HG03575 (cell line): ENCODE data around the gene PCDH17.

Experiments used
- ATAC-seq: cut with Tn5 transposase; IDR thresholded peaks from one replicate; pipeline ENCODE4 v1.9.1; 2021; ENCODE audit not compliant: unreplicated experiment, insufficient number of reproducible peaks, low FRiP score; ENCODE audit errors: extremely low read depth

The PCDH17 gene, protein sequence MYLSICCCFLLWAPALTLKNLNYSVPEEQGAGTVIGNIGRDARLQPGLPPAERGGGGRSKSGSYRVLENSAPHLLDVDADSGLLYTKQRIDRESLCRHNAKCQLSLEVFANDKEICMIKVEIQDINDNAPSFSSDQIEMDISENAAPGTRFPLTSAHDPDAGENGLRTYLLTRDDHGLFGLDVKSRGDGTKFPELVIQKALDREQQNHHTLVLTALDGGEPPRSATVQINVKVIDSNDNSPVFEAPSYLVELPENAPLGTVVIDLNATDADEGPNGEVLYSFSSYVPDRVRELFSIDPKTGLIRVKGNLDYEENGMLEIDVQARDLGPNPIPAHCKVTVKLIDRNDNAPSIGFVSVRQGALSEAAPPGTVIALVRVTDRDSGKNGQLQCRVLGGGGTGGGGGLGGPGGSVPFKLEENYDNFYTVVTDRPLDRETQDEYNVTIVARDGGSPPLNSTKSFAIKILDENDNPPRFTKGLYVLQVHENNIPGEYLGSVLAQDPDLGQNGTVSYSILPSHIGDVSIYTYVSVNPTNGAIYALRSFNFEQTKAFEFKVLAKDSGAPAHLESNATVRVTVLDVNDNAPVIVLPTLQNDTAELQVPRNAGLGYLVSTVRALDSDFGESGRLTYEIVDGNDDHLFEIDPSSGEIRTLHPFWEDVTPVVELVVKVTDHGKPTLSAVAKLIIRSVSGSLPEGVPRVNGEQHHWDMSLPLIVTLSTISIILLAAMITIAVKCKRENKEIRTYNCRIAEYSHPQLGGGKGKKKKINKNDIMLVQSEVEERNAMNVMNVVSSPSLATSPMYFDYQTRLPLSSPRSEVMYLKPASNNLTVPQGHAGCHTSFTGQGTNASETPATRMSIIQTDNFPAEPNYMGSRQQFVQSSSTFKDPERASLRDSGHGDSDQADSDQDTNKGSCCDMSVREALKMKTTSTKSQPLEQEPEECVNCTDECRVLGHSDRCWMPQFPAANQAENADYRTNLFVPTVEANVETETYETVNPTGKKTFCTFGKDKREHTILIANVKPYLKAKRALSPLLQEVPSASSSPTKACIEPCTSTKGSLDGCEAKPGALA (N-terminal part only)

DNA sequence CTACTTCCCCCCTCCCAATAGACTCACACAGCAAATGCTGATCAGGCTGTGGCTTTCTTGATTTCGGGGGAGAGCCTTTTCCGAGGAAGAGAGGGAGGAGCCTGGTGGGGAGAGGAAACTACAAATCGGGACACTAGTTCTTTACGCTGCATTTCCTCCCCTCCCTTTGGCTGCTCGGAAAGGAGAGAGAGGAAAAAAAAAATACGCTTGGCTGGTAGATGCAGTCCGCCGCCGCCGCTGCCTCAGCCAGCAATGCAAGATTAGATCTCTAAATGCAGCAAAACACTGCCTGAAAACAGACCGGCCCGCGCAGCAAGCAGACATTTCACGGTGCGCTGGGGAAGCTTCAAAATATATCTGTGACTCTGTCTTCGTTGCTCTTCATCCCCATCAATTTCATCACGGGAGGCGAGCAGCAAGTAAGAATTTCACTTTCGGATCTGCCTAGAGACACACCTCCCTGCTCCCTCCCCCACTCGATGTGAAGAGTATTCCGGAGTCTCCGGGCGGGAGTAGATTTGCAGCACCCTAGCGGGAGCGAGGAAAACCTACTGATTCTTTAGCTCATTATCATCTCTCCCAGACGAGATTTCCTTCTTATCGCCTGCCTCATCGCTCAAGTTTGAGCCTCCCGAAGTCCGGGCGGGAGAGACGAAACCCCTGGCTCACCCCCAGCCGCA is at the start of gene PCDH17:
PCDH17 (plus strand) TSS at position 149 of the 680 bp plus-strand sequence. CDS start 803 bp downstream, outside the sequence.
- no peak for ATAC-seq

DNA sequence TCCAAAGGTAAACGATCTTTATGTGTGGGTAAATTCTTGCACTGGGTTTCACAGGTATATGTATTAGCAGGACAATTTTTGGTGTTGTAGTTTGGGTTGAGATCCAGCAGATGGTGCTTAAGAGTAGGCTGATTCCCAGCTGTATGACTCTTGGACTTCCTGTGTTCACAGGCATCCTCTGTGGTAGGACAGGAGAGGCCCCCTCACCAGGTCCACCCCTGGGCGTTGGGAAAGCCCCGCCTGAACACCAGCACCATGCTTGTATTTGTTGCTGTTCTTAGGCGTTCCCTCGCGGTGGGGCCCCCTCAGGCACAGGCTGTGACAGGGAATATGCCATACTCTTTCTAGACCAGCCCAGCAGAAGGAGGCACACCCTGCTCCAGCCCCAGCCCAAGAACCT is 49.5 kb upstream of the PCDH17 start:
- ATAC-seq: no peak

DNA sequence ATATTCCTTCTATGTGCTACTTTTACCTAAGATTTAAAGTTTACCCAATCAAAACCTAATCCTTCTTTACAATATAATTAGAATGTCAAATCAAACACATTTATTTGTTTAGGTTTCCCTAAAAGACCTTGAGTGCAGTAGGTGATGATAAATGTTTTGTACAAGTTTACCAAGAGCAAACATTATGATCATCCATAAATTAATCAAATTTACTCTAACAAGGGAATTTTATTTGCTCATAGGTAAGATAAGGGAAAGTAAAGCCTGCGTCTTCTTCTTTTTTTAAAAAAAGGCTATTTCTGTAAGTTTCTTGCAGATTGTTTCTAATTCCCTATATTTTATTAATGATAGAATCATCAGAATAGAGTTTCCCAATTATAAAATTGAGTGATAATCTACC is 48.0 kb upstream of the PCDH17 start:
- ATAC-seq: no peak

DNA sequence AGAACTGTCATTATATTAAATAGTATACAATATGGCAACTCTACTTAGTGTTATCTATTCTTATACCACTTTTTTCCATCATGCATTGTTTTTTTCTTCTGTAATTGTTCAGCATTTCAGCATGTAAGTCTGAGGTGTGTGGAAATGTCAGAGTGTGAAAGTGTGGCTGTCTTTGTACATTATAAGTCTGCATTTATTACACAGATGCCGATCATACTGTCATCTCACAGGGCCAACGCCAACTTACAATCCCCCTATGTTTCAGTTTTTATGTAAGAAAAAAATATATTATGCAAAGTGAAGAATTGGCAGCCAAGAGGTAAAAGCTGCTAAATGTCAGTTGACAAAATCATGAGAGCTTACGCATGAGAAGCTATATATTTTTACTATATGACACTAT is 42.9 kb upstream of the PCDH17 start:
- no peak for ATAC-seq

DNA sequence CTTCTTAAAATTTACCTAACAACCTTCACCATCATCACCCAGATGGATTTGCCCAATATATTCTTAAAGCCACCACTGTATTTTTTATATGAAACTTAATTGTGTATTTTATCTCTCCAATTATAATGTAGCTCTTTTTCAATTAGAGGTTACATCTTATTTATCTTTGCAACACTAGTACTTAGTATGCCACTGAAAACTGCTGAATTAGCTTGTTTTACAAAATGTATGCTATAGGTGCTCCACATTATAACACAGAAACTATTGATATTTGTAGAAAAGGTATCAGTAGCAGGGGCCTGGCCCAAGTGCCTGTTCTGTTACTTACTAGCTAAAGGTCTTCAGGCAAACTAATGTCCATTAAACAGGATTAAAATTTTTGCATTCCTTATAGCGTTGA is 35.8 kb upstream of the PCDH17 start:
- no peak for ATAC-seq

DNA sequence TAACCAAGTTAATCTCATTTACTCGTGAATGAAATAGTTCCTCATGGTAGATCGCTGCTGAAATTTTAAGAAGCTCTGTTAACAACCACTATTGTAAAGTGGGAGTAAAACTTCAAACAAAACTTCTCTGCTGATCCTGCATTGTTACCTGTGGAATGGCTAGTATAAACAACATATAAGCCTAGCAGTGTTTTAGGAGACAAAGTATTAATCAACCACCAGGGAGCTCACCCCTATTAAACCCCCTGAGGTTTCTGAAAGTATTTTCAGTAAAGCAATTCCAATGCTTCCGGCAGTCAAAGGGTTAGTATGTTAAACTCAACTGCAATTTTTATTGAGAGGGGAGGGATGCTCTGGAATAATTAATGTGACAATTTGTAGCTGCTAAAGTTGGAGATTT is 30.0 kb upstream of the PCDH17 start:
- ATAC-seq: no peak

DNA sequence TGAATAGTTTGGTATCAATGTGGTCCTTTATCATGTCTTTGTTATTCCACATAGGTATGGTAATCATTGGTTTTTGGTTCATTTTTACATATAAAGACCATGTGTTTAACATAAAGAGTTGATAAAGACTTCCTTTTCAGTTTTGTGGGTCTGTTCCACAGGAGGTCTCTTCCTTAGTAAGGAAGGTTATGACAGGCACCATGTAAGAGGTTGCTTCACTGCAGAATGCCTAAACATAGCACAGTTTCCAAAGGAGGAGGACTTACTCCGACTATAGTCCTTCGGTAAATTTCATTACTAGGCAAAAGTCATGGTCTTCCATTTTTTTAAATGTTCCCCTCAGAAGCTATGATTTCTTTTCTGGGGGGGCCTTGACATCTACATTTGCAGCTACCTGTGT is 27.1 kb upstream of the PCDH17 start:
- ATAC-seq: no peak

DNA sequence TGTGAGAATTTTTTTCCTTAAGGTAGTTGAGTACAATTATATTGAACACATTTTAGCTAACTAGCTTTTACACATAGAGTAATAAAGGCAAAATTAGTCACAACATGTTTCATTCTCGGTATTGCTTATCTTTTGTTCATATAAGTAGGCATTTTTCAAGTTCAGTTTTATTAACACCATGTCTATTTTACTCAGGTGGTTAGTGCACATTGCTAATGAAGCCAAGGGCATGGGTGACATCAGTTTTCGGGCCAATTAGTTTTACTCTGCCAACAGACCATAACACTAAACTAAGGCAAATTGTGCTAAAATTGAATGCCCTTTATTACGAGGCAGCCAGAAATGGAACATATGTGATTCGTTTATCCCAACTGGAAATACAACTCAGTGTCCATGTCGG is 19.6 kb upstream of the PCDH17 start:
- no peak for ATAC-seq

DNA sequence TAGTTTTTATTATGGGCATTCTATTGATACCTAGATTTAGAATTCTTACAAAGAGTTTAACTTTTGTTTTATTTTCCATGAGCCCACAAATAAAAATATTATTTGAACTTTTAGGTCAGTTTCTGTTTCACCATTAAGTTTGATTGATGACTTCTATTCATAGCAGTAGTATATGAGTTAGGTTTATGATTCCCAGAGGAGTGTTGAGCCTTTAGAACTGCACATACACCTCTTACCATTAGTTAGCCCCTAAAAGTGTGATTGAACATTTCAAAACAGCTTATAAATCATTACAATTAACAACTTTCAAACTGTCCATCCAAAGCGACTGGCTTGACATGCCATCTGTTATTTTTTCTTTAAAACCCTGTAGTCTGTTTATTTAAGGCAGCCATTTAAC is 19.0 kb upstream of the PCDH17 start:
- no peak for ATAC-seq

DNA sequence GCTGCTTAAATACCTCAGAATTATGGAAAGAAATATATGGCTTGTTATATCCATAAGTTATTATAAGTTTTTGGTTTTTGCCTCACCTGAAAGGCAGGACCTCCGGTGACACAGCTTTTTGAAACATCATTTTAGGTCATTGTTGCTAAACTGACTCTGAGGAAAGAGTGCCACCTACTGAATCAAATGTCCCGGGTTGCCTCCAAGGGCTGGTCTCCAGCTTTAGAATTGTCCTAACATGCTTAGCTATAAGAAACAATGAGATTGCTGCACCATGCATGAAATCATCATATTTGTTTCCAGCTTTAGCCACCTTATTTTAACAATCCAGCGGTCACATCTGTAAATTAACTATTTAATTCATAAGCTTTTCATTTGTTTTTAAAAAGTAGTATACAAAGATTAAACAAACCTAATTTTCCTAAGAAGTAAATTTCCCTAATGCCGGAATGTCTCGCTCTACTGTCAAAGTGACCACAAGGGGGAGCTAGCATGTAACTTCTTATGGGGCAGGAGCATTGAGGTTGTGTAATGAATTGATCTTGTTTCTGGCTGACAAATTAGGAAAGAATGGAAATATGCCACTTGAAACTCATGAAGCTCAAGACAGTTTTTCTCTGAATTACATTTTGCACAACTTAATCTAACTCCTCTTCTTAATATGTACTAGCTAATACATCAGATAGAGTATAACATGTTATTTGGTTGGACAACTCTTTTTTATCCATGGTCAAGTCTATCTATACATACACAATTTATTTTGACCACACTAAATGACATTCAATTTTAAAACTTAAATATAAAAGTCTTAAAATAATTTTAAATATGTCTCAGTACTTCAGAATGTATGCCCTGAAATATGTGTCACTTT is 6.7 kb upstream of the PCDH17 start:
- no peak for ATAC-seq

DNA sequence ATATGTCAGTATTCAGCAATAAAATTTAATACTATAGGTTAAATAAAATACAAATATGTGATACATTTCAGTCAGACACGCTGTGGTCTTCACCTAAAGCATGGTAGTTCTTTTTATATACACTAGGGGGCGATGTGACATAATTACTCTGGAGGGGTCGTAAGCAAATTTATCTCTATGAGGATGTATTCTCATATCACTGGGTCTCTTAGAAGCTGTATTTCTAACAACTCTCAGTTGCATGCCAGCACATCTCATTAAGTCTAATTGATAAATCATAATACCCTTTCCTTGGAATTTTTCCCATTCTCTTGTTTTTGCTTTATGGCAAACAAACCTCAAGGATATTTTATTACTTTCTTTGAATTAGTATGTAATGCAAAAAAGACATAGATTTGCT is 3.9 kb upstream of the PCDH17 start:
- ATAC-seq: no peak

DNA sequence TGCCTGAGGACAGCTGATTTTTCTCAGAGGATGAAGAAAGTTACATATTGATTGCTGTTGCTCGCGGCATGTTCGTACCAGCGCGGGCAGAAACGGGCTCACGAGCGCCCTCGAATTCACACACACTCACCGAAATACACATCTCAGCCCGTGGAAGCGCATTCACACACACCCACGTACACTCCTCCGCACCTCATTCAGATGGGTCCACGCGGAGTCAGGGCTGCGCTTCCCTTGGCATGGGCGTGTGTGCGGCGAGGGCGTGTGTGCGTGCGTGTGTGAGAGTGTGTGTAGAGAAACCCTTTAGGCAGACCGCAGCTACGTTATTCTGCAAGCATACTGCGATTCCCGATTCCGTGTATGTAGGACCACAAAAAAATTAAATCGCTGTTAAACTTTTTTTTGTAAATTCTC is 2.1 kb upstream of the PCDH17 start:
- ATAC-seq: no peak

DNA sequence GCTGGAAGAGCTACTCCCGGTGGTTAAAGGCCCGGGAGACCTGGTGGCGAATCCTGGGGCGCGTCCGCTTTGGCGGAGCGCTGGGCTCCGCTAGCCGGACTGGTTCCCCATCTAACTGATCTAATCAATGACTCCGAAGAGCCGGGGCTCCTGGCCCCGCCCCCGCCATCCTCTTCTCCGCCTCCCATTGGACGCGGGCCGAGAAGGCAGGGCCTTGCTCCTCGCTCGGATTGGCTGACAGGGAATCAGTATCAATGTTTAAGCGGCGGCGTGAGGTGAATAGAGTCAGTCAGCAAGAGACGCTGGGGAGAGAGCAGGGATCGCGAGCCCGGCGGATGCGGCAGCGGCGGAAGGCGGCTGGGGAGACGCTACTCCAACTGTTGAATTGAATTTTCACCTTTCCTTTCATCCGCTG is 1.7 kb upstream of the PCDH17 start:
- peak; percentile 46 for ATAC-seq

DNA sequence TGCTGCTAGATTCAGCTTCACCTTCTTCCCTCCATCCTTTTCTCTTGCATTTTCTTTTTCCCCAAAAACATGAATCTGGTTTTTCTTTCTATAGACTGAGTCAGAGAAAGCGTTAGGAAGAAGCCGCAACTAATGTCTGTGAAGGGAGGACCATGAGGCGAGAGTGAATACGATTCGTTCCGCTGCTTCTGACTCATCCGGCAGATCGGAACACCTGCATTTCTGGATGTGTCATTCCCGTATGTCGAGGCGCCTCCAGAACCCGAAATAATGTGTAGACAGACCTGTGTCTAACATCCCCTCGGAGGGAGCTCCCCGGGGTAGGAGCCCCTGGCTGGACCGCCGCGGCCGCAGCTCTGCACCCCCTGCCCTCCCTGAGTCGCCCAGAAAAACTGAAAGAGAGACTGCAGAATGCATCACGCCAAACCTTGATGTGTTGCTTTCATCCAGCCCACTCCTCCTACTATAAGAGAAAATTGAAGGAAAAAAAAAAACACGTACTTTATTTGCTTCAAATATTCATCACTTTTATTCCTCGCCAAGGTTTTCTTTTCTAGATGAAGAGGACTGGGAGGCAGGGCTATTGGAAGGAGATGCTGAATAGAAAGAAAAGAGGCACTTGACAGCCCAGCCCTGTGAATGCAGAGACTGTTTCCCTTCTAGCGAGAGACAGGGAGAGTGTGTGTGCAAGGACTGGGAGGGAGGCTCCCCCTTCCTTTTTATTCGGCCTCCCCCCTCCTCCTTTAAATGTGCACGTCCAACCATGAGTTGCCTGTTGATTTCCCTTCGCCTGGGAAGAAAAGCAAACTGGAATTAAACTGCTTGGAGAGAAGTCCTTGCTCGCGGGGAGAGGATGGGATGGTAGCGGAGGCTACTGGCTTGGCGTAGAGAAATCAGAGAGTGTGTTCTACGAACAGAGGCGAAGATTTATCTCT is 616 bp upstream of the PCDH17 start:
- ATAC-seq: no peak

DNA sequence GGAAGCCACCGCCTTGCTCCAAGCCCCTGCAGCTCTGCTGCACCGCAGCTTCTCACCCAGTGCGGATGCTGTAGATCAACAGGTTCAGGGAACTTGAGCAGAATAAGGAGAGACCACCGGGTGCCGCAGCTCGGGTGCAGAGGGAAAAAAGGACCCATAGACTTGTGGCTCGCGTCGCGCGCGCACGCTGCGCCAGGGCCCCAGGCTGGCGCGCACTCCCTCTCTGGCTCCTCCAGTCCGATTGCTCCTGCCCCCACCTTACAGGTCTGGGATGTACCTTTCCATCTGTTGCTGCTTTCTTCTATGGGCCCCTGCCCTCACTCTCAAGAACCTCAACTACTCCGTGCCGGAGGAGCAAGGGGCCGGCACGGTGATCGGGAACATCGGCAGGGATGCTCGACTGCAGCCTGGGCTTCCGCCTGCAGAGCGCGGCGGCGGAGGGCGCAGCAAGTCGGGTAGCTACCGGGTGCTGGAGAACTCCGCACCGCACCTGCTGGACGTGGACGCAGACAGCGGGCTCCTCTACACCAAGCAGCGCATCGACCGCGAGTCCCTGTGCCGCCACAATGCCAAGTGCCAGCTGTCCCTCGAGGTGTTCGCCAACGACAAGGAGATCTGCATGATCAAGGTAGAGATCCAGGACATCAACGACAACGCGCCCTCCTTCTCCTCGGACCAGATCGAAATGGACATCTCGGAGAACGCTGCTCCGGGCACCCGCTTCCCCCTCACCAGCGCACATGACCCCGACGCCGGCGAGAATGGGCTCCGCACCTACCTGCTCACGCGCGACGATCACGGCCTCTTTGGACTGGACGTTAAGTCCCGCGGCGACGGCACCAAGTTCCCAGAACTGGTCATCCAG is 964 bp downstream of the PCDH17 start:
- no peak for ATAC-seq

DNA sequence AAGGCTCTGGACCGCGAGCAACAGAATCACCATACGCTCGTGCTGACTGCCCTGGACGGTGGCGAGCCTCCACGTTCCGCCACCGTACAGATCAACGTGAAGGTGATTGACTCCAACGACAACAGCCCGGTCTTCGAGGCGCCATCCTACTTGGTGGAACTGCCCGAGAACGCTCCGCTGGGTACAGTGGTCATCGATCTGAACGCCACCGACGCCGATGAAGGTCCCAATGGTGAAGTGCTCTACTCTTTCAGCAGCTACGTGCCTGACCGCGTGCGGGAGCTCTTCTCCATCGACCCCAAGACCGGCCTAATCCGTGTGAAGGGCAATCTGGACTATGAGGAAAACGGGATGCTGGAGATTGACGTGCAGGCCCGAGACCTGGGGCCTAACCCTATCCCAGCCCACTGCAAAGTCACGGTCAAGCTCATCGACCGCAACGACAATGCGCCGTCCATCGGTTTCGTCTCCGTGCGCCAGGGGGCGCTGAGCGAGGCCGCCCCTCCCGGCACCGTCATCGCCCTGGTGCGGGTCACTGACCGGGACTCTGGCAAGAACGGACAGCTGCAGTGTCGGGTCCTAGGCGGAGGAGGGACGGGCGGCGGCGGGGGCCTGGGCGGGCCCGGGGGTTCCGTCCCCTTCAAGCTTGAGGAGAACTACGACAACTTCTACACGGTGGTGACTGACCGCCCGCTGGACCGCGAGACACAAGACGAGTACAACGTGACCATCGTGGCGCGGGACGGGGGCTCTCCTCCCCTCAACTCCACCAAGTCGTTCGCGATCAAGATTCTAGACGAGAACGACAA is 1.8 kb downstream of the PCDH17 start:
- no peak for ATAC-seq
